ENCODE data around the gene FANCE. TPM values are rescaled to one million over a fixed set of nuclear protein-coding genes. Genes with fewer than 3 reads are reported as not detected.

Gene FANCE
- total and polyA plus RNA-seq, 2 experiments from 2014 or later = 5.4 to 25.5 TPM

DNA sequence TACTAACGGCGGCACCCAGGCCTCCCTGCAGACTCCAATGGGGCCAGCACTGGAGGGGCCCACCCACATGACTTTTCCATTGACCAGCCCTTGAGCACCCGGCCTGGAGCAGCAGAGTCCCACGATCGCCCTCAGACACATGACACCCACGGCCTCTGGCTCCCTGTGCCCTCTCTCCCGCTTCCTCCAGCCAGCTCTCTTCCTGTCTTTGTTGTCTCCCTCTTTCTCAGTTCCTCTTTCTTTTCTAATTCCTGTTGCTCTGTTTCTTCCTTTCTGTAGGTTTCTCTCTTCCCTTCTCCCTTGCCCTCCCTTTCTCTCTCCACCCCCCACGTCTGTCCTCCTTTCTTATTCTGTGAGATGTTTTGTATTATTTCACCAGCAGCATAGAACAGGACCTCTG lies 26.1 kb upstream of the FANCE start:
- H3K4me3 Mint-ChIP-seq = no peak overlapping the region
- ATAC-seq (no peak), DNase-seq (ENCODE audit: low spot score) (no peak)
- Histone ChIP-seq H3F3A (replicated peaks; ENCODE audit: low read depth) (no peaks in the 10 kb centered on the region), H3K27me3 (ENCODE audit: insufficient read depth) (no peaks in the 10 kb centered on the region), H4K20me1 (replicated peaks; ENCODE audit: insufficient read depth) (no peaks in the 10 kb centered on the region), H3K4me2 (no peak overlapping the region), H3K27ac (ENCODE audit: low read depth) (no peak overlapping the region), H3K79me2 (replicated peaks; ENCODE audit: insufficient read depth) (no peaks in the 10 kb centered on the region), H3K4me3 (no peak overlapping the region), H3K9me2 (ENCODE audit: insufficient read depth) (no peaks in the 10 kb centered on the region), H3K36me3 (ENCODE audit: insufficient read depth) (peaks cover 3% of the 10 kb centered on the region; the same call in 1 of the 2 replicates), H2AFZ (no peak overlapping the region), H3K4me1 (ENCODE audit: insufficient read depth) (peaks cover 15% of the 10 kb centered on the region)
- TF ChIP-seq ZNF331 (CRISPR knock-in tag; IDR thresholded peaks at IDR 0.05; ENCODE audit: low read depth) = no peak
- TF ChIP-seq, protein P1, sequence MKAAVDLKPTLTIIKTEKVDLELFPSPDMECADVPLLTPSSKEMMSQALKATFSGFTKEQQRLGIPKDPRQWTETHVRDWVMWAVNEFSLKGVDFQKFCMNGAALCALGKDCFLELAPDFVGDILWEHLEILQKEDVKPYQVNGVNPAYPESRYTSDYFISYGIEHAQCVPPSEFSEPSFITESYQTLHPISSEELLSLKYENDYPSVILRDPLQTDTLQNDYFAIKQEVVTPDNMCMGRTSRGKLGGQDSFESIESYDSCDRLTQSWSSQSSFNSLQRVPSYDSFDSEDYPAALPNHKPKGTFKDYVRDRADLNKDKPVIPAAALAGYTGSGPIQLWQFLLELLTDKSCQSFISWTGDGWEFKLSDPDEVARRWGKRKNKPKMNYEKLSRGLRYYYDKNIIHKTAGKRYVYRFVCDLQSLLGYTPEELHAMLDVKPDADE (IDR thresholded peaks at IDR 0.05) = no peak
- TF ChIP-seq ZNF114 (CRISPR knock-in tag; IDR thresholded peaks at IDR 0.05) = no peak
- no peak for TF ChIP-seq STAT1 (IDR thresholded peaks at IDR 0.05; ENCODE audit: unreplicated experiment)
- TF ChIP-seq JUNB (IDR thresholded peaks at IDR 0.05; ENCODE audit: unreplicated experiment) = no peak
- TF ChIP-seq CREB1 (CRISPR knock-in tag; IDR thresholded peaks at IDR 0.05; ENCODE audit: low read depth) = no peak
- TF ChIP-seq EZH2phosphoT487 (IDR thresholded peaks at IDR 0.05; ENCODE audit: unreplicated experiment) = no peak
- no peak for TF ChIP-seq POLR2AphosphoS5 (IDR thresholded peaks at IDR 0.05; ENCODE audit: low read depth)
- TF ChIP-seq EZH2 (IDR thresholded peaks at IDR 0.05; ENCODE audit: low read depth, unreplicated experiment) = no peak
- no peak for TF ChIP-seq NANOG (IDR thresholded peaks at IDR 0.05; ENCODE audit: borderline replicate concordance)
- H3K36me3 Mint-ChIP-seq (ENCODE audit: low read depth) = peaks cover 27% of the 10 kb centered on the region
- H3K4me1 Mint-ChIP-seq = peaks cover 27% of the 10 kb centered on the region
- H3K27me3 Mint-ChIP-seq (ENCODE audit: insufficient read depth, low read depth, poor library complexity) = no peaks in the 10 kb centered on the region
- H3K9me3 Mint-ChIP-seq = peaks cover 23% of the 10 kb centered on the region
- H3K27ac Mint-ChIP-seq = peak overlapping the region; percentile 53; the same call in 1 of the 2 replicates

DNA sequence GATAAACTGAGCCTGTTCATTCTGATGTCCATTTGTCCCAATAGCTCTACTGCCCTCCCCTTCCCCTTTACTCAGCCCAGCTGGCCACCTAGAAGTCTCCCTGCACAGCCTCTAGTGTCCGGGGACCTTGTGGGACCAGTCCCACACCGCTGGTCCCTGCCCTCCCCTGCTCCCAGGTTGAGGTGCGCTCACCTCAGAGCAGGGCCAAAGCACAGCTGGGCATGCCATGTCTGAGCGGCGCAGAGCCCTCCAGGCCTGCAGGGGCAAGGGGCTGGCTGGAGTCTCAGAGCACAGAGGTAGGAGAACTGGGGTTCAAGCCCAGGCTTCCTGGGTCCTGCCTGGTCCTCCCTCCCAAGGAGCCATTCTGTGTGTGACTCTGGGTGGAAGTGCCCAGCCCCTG lies 24.7 kb upstream of the FANCE start:
- peak; percentile 67 for ATAC-seq
- Histone ChIP-seq H3K79me2 (replicated peaks; ENCODE audit: insufficient read depth) (no peaks in the 10 kb centered on the region), H3K36me3 (ENCODE audit: insufficient read depth) (peaks cover 3% of the 10 kb centered on the region; the same call in 1 of the 2 replicates), H3K4me2 (no peak overlapping the region), H3F3A (replicated peaks; ENCODE audit: low read depth) (no peaks in the 10 kb centered on the region), H3K4me3 (no peak overlapping the region), H3K9me2 (ENCODE audit: insufficient read depth) (no peaks in the 10 kb centered on the region), H4K20me1 (replicated peaks; ENCODE audit: insufficient read depth) (no peaks in the 10 kb centered on the region), H3K4me1 (ENCODE audit: insufficient read depth) (peaks cover 15% of the 10 kb centered on the region), H3K27me3 (ENCODE audit: insufficient read depth) (no peaks in the 10 kb centered on the region), H3K27ac (ENCODE audit: low read depth) (no peak overlapping the region), H2AFZ (no peak overlapping the region; the same call in 1 of the 2 replicates)
- H3K9me3 Mint-ChIP-seq = peaks cover 23% of the 10 kb centered on the region
- no peak for DNase-seq (ENCODE audit: low spot score)
- H3K36me3 Mint-ChIP-seq (ENCODE audit: low read depth) = peaks cover 27% of the 10 kb centered on the region
- H3K27ac Mint-ChIP-seq = no peak overlapping the region
- no peaks in the 10 kb centered on the region for H3K27me3 Mint-ChIP-seq (ENCODE audit: insufficient read depth, low read depth, poor library complexity)
- no peak overlapping the region for H3K4me3 Mint-ChIP-seq
- TF ChIP-seq NANOG (IDR thresholded peaks at IDR 0.05; ENCODE audit: borderline replicate concordance) = no peak
- TF ChIP-seq, protein P1 (IDR thresholded peaks at IDR 0.05) = no peak
- H3K4me1 Mint-ChIP-seq = peaks cover 27% of the 10 kb centered on the region
